BLaER1 treated with 17β-estradiol and CSF1 and Interleukin-3, amounts not matched to agents 10 nM and 100 nM (cell line): Measurements from ENCODE around the gene SLC6A18.

Experiments
- H3K27ac ChIP-seq, 11 experiments: shearing (Covaris generic); formaldehyde crosslinking; 2 replicates each; pipeline ENCODE4 v1.8.1; 2022
- H3K27me3 ChIP-seq, 11 experiments: shearing (Covaris generic); formaldehyde crosslinking; 2 replicates each; pipeline ENCODE4 v1.8.1; 2022
- H3K36me3 ChIP-seq, 11 experiments: shearing (Covaris generic); formaldehyde crosslinking; 2 replicates each; pipeline ENCODE4 v1.8.1; 2022
- H3K4me1 ChIP-seq, 10 experiments: shearing (Covaris generic); formaldehyde crosslinking; 2 replicates each; pipeline ENCODE4 v1.8.1; 2022
- H3K4me2 ChIP-seq, 11 experiments: shearing (Covaris generic); formaldehyde crosslinking; 2 replicates each; pipeline ENCODE4 v1.8.1; 2022
- H3K4me3 ChIP-seq, 10 experiments: shearing (Covaris generic); formaldehyde crosslinking; 2 replicates each; pipeline ENCODE4 v1.8.1; 2022
- H3K9ac ChIP-seq, 11 experiments: shearing (Covaris generic); formaldehyde crosslinking; 2 replicates each; pipeline ENCODE4 v1.8.1; 2022
- H3K9me3 ChIP-seq, 11 experiments: shearing (Covaris generic); formaldehyde crosslinking; replicated peaks in 1 of 11; 2 replicates each; pipeline ENCODE4 v1.8.1; 2022
- H4K20me1 ChIP-seq, 11 experiments: shearing (Covaris generic); formaldehyde crosslinking; 2 replicates each; pipeline ENCODE4 v1.8.1; 2022
- Cebpa-rat ChIP-seq, 11 experiments: shearing (Covaris generic); IDR thresholded peaks; 2 replicates each; pipeline ENCODE4 v1.8.1; 2022

Gene SLC6A18

DNA sequence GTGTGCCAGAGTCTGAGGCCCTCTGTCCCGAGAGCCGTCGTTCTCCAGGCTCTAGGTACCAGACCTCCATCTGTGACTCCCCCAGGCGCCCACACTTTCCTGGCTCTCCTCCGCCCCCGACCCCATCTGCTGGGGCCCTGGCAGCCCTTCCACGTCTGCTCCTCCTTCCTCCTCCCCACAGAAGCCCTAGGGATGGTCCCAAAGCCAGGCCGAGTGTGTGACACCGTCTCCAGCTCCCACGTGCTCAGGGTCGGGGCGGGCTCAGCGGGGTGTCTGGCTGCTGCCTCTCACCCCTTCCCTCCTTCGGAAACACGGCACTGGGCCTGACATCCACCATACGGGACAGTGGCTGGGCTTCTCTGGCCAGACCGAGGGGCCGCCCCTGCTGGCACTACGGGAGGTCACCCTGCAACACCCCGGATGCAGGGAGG lies 44.3 kb upstream of the SLC6A18 start:
- no peak overlapping the region for H3K4me3 ChIP-seq
- TF ChIP-seq Cebpa-rat (IDR thresholded peaks at IDR 0.05) = no peak
- no peak overlapping the region for H3K9ac ChIP-seq
- H3K4me2 ChIP-seq = no peak overlapping the region
- H3K27ac ChIP-seq = no peak overlapping the region
- H3K27me3 ChIP-seq = peaks cover 0 to 14% (median 0%) of the 10 kb centered on the region in 11 experiments; a peak in 6 of 22 replicates
- peaks cover 0 to 42% (median 0%) of the 10 kb centered on the region in 11 experiments; a peak in 4 of 22 replicates for H4K20me1 ChIP-seq
- H3K36me3 ChIP-seq = no peaks in the 10 kb centered on the region
- H3K4me1 ChIP-seq = peaks cover 0 to 8% (median 0%) of the 10 kb centered on the region in 10 experiments; a peak in 3 of 20 replicates
- H3K9me3 ChIP-seq = no peaks in the 10 kb centered on the region

GRCh38 chr5:1181451-1182359 lies 43.5 kb upstream of the SLC6A18 start:
- Histone ChIP-seq H4K20me1 (peaks cover 0 to 36% (median 0%) of the 10 kb centered on the region in 11 experiments; a peak in 4 of 22 replicates), H3K4me1 (peaks cover 0 to 8% (median 0%) of the 10 kb centered on the region in 10 experiments; a peak in 3 of 20 replicates), H3K4me3 (no peak overlapping the region), H3K9ac (no peak overlapping the region), H3K27ac (no peak overlapping the region), H3K9me3 (no peaks in the 10 kb centered on the region), H3K27me3 (peaks cover 0 to 14% (median 0%) of the 10 kb centered on the region in 11 experiments; a peak in 6 of 22 replicates), H3K36me3 (no peaks in the 10 kb centered on the region), H3K4me2 (no peak overlapping the region)
- no peak for TF ChIP-seq Cebpa-rat (IDR thresholded peaks at IDR 0.05)

DNA sequence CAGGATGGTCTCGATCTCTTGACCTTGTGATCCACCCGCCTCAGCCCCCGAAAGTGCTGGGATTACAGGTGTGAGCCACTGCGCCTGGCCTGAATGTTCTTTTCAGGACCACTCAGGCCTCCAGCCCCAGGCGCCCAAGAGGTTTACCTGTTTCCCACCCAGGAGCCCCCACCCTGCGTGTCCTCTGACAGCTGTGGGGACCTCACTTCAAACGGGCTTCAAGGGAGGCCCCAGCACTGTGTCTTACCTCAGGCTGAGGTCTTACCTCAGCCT lies 42.9 kb upstream of the SLC6A18 start:
- peaks cover 0 to 14% (median 0%) of the 10 kb centered on the region in 11 experiments; a peak in 6 of 22 replicates for H3K27me3 ChIP-seq
- no peaks in the 10 kb centered on the region for H3K9me3 ChIP-seq
- H4K20me1 ChIP-seq = peaks cover 0 to 32% (median 0%) of the 10 kb centered on the region in 11 experiments; a peak in 4 of 22 replicates
- H3K36me3 ChIP-seq = no peaks in the 10 kb centered on the region
- H3K4me2 ChIP-seq = no peak overlapping the region
- TF ChIP-seq Cebpa-rat (IDR thresholded peaks at IDR 0.05) = no peak
- no peak overlapping the region for H3K9ac ChIP-seq
- H3K27ac ChIP-seq = no peak overlapping the region
- H3K4me1 ChIP-seq = peaks cover 0 to 8% (median 0%) of the 10 kb centered on the region in 10 experiments; a peak in 3 of 20 replicates
- H3K4me3 ChIP-seq = no peak overlapping the region

DNA sequence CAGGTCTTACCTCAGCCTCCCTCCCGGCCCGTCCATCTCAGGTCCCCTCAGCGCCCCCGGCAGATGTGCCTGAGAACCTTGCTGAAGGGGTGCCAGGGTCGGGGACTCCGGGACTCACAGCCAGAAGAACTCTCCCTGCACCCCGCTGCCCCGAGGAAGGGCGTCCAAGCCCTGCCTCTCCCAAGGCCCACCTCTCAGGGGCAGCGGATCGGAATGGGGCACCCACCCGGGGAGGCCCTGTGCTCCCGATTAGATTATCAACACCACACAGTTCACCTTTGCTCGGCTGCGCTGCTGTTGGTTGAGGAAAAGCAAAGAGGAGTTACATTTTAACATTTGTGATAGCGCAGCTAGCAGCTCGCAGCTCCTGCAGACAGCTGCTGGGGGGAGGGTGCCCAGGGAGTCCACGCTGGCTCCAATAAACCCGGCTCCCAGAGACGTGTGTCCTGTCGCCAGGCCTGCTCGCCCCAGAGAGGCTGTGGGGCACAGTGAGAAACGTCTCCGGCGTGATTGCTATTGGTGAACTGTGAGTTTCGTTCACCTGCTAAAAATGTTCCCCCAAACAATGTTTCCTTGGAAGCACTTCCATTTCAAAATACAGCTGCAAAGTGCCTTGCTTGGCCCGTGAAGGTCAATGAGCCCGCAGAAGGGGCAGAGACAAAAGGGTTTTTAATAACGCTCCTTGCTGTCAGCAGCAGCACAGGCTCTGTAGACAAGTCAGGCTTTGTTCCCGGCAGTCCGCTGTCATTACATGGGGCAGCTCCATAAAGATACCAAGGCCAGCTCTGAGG lies 42.4 kb upstream of the SLC6A18 start:
- H3K27ac ChIP-seq = no peak overlapping the region
- no peak overlapping the region for H3K4me3 ChIP-seq
- no peak for TF ChIP-seq Cebpa-rat (IDR thresholded peaks at IDR 0.05)
- H3K4me2 ChIP-seq = peak overlapping the region in 1 of 11 experiments; percentile 36; a peak in 2 of 22 replicates
- H3K4me1 ChIP-seq = peaks cover 0 to 8% (median 0%) of the 10 kb centered on the region in 10 experiments; a peak in 3 of 20 replicates
- no peak overlapping the region for H3K9ac ChIP-seq
- peaks cover 0 to 37% (median 0%) of the 10 kb centered on the region in 11 experiments; a peak in 4 of 22 replicates for H4K20me1 ChIP-seq
- peaks cover 0 to 14% (median 0%) of the 10 kb centered on the region in 11 experiments; a peak in 6 of 22 replicates for H3K27me3 ChIP-seq
- H3K9me3 ChIP-seq = no peaks in the 10 kb centered on the region
- no peaks in the 10 kb centered on the region for H3K36me3 ChIP-seq

DNA sequence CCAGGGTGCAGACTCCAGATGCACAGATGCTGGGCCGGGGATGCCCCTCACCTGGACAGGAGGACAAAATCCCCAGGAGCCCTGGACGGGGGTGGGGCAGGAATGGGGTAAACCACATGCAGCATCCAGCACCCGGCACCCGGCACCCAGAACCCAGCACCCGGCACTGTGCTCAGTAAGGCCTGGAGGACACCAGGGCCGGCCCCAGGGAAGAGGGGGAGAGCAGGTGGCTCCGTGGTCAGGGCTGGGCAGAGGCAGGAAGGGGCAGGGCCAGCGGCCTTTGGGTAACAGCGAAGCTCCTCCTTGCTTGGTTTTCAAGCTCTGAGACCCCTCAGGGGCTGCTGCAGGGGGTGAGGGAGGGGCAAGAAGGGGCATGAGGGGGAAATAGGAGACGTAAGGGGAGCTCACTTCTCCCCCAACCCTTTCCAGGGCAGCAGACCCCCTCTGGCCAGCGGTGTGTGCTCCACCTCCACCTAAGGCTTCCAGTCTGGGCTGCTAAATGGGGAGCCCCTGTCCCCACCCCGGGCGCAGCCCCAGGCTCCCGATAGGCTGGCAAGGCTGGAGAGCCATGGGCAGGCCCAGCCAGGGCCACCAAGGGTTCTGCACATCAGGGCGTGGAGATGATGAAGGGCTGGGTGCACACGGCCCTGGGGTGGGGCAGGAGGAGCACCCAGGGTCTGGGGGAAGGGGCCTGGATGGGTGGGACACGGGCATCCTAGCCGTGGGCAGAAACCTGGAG lies 41.6 kb upstream of the SLC6A18 start:
- Histone ChIP-seq H3K4me3 (no peak overlapping the region), H3K9me3 (no peaks in the 10 kb centered on the region), H3K4me1 (peaks cover 0 to 8% (median 0%) of the 10 kb centered on the region in 10 experiments; a peak in 2 of 20 replicates), H3K27me3 (peaks cover 0 to 14% (median 0%) of the 10 kb centered on the region in 11 experiments; a peak in 6 of 22 replicates), H3K9ac (no peak overlapping the region), H3K4me2 (peak overlapping the region in 1 of 11 experiments; percentile 36; a peak in 3 of 22 replicates), H3K27ac (no peak overlapping the region), H3K36me3 (no peaks in the 10 kb centered on the region), H4K20me1 (peaks cover 0 to 37% (median 0%) of the 10 kb centered on the region in 11 experiments; a peak in 4 of 22 replicates)
- no peak for TF ChIP-seq Cebpa-rat (IDR thresholded peaks at IDR 0.05)

DNA sequence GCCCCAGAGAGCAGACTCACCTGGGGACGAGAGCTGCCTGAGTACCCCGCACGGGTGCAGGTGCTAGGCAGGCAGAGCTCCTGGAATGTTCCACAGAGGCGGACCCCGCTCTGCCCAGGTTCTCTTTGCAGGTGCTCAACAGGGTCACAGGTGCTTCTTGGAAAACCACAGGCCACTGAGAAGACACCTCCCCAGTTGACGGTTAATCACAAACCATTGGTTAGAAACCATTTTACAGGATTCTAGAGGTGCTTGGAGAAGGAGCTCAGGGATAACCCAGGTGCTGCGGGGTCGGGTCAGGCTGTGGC lies 41.1 kb upstream of the SLC6A18 start:
- Histone ChIP-seq H3K4me2 (no peak overlapping the region), H3K9me3 (no peaks in the 10 kb centered on the region), H3K9ac (no peak overlapping the region), H3K27ac (no peak overlapping the region), H3K4me1 (peaks cover 0 to 8% (median 0%) of the 10 kb centered on the region in 10 experiments; a peak in 2 of 20 replicates), H3K27me3 (peaks cover 0 to 14% (median 0%) of the 10 kb centered on the region in 11 experiments; a peak in 6 of 22 replicates), H3K4me3 (no peak overlapping the region), H3K36me3 (no peaks in the 10 kb centered on the region), H4K20me1 (peaks cover 0 to 37% (median 0%) of the 10 kb centered on the region in 11 experiments; a peak in 4 of 22 replicates)
- no peak for TF ChIP-seq Cebpa-rat (IDR thresholded peaks at IDR 0.05)

- H3K27me3 ChIP-seq = peaks cover 0 to 14% (median 0%) of the 10 kb centered on the region in 11 experiments; a peak in 6 of 22 replicates
- H3K36me3 ChIP-seq = no peaks in the 10 kb centered on the region
- no peak overlapping the region for H3K27ac ChIP-seq
- peaks cover 0 to 37% (median 0%) of the 10 kb centered on the region in 11 experiments; a peak in 4 of 22 replicates for H4K20me1 ChIP-seq
- H3K4me3 ChIP-seq = no peak overlapping the region
- H3K4me1 ChIP-seq = peaks cover 0 to 8% (median 0%) of the 10 kb centered on the region in 10 experiments; a peak in 2 of 20 replicates
- no peak for TF ChIP-seq Cebpa-rat (IDR thresholded peaks at IDR 0.05)
- H3K9me3 ChIP-seq = no peaks in the 10 kb centered on the region
- no peak overlapping the region for H3K9ac ChIP-seq
- no peak overlapping the region for H3K4me2 ChIP-seq
Observed at GRCh38 chr5:1184481-1184880, 40.7 kb upstream of the SLC6A18 start.

DNA sequence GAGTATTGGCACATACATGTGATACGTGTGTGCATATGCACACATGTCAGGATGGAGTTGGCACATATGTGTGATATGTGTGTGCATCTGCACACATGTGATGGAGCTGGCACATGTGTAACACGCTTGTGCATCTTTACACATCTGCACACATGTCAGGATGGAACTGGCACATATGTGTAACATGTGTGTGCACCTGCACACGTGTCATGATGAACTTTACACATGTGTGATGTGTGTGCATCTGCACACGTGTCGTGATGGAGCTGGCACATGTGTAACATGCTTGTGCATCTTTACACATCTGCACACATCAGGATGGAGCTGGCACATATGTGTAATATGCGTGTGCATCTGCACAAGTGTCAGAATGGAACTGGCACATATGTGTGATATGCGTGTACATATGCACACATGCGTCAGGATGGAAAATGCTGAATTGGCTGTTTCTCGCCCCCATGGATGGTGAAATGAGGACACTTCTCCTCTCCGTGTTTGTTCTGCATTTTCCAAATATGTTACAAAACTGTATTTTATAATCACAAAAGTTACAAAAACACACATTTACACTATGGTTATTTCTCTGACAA lies 40.0 kb upstream of the SLC6A18 start:
- Histone ChIP-seq H3K36me3 (no peaks in the 10 kb centered on the region), H3K4me1 (peaks cover 0 to 9% (median 1%) of the 10 kb centered on the region in 10 experiments; a peak in 7 of 20 replicates), H3K27ac (no peak overlapping the region), H4K20me1 (peaks cover 0 to 37% (median 0%) of the 10 kb centered on the region in 11 experiments; a peak in 4 of 22 replicates), H3K9me3 (no peaks in the 10 kb centered on the region), H3K27me3 (peaks cover 0 to 18% (median 5%) of the 10 kb centered on the region in 11 experiments; a peak in 11 of 22 replicates), H3K9ac (no peak overlapping the region), H3K4me3 (no peak overlapping the region), H3K4me2 (no peak overlapping the region)
- no peak for TF ChIP-seq Cebpa-rat (IDR thresholded peaks at IDR 0.05)
